Activated T-helper 9 cell treated with anti-CD3 and anti-CD28 coated beads, Interleukin-2, amount 50 U/mL, for 16 hours (primary cell): Measurements from ENCODE around the gene KRTAP19-8.

Experiments
- DNase-seq: peaks from one replicate; pipeline ENCODE4 v3.0.0-alpha.2; 2020; ENCODE audit warnings: low read depth

KRTAP19-8 gene

GRCh38 chr21:31038376-31038775, at the start of gene KRTAP19-8:
KRTAP19-8 (minus strand) TSS chr21:31038476; CDS start chr21:31038443, 33 bp downstream.
- DNase-seq = no peak

- DNase-seq = no peak
Measured at GRCh38 chr21:31087639-31088473, 49.6 kb upstream of the KRTAP19-8 start.

- no peak for DNase-seq
Measured at GRCh38 chr21:31084689-31085088, 46.4 kb upstream of the KRTAP19-8 start.

GRCh38 chr21:31078796-31079195, 40.5 kb upstream of the KRTAP19-8 start:
- no peak for DNase-seq

- DNase-seq = no peak
Measured at GRCh38 chr21:31078216-31078615, 39.9 kb upstream of the KRTAP19-8 start.

- DNase-seq = no peak
Measured at GRCh38 chr21:31075848-31076247, 37.6 kb upstream of the KRTAP19-8 start.

GRCh38 chr21:31072533-31072932, 34.3 kb upstream of the KRTAP19-8 start:
- DNase-seq = no peak

GRCh38 chr21:31064803-31065202, 26.5 kb upstream of the KRTAP19-8 start:
- DNase-seq = no peak

- no peak for DNase-seq
Measured at GRCh38 chr21:31052489-31053142, 14.3 kb upstream of the KRTAP19-8 start.

- no peak for DNase-seq
Measured at GRCh38 chr21:31050577-31051157, 12.4 kb upstream of the KRTAP19-8 start.

- DNase-seq = no peak
Measured at GRCh38 chr21:31045841-31046240, 7.6 kb upstream of the KRTAP19-8 start.

GRCh38 chr21:31043471-31043870, 5.2 kb upstream of the KRTAP19-8 start:
- no peak for DNase-seq

GRCh38 chr21:31042080-31042464, 3.8 kb upstream of the KRTAP19-8 start:
- DNase-seq = no peak

- DNase-seq = no peak
Measured at GRCh38 chr21:31041295-31042079, 3.2 kb upstream of the KRTAP19-8 start.

GRCh38 chr21:31034378-31034777, 3.9 kb downstream of the KRTAP19-8 start:
- DNase-seq = no peak

GRCh38 chr21:31030367-31031106, 7.7 kb downstream of the KRTAP19-8 start:
- DNase-seq = no peak

- DNase-seq = no peak
Measured at GRCh38 chr21:31023680-31024079, 14.6 kb downstream of the KRTAP19-8 start.

- no peak for DNase-seq
Measured at GRCh38 chr21:31022306-31022705, 16.0 kb downstream of the KRTAP19-8 start.

- DNase-seq = no peak
Measured at GRCh38 chr21:31018232-31018631, 20.0 kb downstream of the KRTAP19-8 start.

GRCh38 chr21:31014891-31015290, 23.4 kb downstream of the KRTAP19-8 start:
- DNase-seq = no peak
